Measurements from ENCODE around the gene FBXO28. TPM values are rescaled to one million over a fixed set of nuclear protein-coding genes. Genes with fewer than 3 reads are reported as not detected.

FBXO28 gene
- total RNA-seq, 1 experiment from 2014 or later, result 37.0 TPM

DNA sequence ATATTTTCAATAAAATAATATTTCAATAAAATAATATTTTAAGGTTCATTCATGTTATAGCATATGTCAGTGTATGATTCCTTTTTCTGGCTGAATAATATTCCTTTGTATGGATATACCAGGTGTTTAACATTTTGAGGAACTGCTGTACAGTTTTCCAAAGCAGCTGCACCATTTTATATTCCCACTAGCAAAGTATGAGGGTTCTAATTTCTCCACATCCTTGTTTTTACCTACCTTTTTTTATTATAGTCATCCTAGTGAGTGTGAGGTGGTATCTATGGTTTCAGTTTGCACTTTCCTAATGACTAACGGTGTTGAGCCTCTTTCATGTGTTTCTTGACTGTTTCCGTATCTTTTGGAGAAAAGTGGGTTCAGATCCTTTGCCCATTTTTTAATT, 74.4 kb downstream of the FBXO28 start:
- Histone ChIP-seq H3K9me3 (ENCODE audit: control insufficient read depth in 1 of 2, insufficient read depth in 1 of 2, low read depth in 1 of 2, low read length in 2 of 2) (no peaks in the 10 kb centered on the region), H3K4me2 (ENCODE audit: low read length) (no peak overlapping the region), H3K4me1 (ENCODE audit: control insufficient read depth in 1 of 2, insufficient read depth in 2 of 2, low read length in 2 of 2) (peaks cover 0 to 15% of the 10 kb centered on the region in 2 experiments; a peak in 3 of 4 replicates), H3K9me2 (ENCODE audit: insufficient read depth) (no peaks in the 10 kb centered on the region), H4K20me1 (ENCODE audit: insufficient read depth) (no peaks in the 10 kb centered on the region), H3K4me3 (replicated peaks in 1 of 2; ENCODE audit: low read depth in 1 of 2, low read length in 2 of 2) (no peak overlapping the region), H3K79me2 (ENCODE audit: insufficient read depth, low read length) (peaks cover 72% of the 10 kb centered on the region), H2AFZ (ENCODE audit: low read depth, low read length, poor library complexity, severe bottlenecking) (no peak overlapping the region), H3K27ac (ENCODE audit: low read depth, low read length) (no peak overlapping the region), H3K9ac (ENCODE audit: low read length) (no peak overlapping the region), H3K27me3 (ENCODE audit: insufficient read depth, low read length) (no peaks in the 10 kb centered on the region), H3K36me3 (ENCODE audit: control insufficient read depth in 1 of 2, insufficient read depth in 2 of 2, low read length in 2 of 2) (peaks cover 7 to 12% of the 10 kb centered on the region in 2 experiments; a peak in 3 of 4 replicates)
- RAD21 ChIA-PET (ENCODE audit: low non-redundant PET in 1 of 2, low total read pairs in 2 of 2, uncharacterized antibody in 2 of 2, unreplicated experiment in 2 of 2), result no interaction called here
- POLR2A ChIA-PET, result no interaction called here
- intact Hi-C loops (cut with micrococcal nuclease), result no loop called here
- TF ChIP-seq CBX3 (IDR thresholded peaks at IDR 0.05; ENCODE audit: low read depth), result no peak
- TF ChIP-seq REST (IDR thresholded peaks at IDR 0.05; ENCODE audit: low read depth), result no peak
- TF ChIP-seq ZNF274 (IDR thresholded peaks at IDR 0.05; ENCODE audit: low read depth, low read length), result no peak
- DNase-seq (ENCODE audit: low read depth, low spot score) (no peak), ATAC-seq (no peak)
- BruUV-seq (replicated peaks), result no TSS peak
- CTCF ChIA-PET, result no interaction called here

DNA sequence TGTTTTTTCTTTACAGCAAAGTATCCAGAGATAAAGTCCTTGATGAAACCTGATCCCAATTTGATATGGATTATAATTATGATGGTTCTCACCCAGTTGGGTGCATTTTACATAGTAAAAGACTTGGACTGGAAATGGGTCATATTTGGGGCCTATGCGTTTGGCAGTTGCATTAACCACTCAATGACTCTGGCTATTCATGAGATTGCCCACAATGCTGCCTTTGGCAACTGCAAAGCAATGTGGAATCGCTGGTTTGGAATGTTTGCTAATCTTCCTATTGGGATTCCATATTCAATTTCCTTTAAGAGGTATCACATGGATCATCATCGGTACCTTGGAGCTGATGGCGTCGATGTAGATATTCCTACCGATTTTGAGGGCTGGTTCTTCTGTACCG, 75.7 kb downstream of the FBXO28 start:
- Histone ChIP-seq H3K9me3 (ENCODE audit: control insufficient read depth in 1 of 2, insufficient read depth in 1 of 2, low read depth in 1 of 2, low read length in 2 of 2) (no peaks in the 10 kb centered on the region), H3K9ac (ENCODE audit: low read length) (no peak overlapping the region), H3K27me3 (ENCODE audit: insufficient read depth, low read length) (no peaks in the 10 kb centered on the region), H4K20me1 (ENCODE audit: insufficient read depth) (no peaks in the 10 kb centered on the region), H3K79me2 (ENCODE audit: insufficient read depth, low read length) (peaks cover 61% of the 10 kb centered on the region), H3K4me3 (replicated peaks in 1 of 2; ENCODE audit: low read depth in 1 of 2, low read length in 2 of 2) (no peak overlapping the region), H3K4me1 (ENCODE audit: control insufficient read depth in 1 of 2, insufficient read depth in 2 of 2, low read length in 2 of 2) (peaks cover 0 to 8% of the 10 kb centered on the region in 2 experiments; a peak in 3 of 4 replicates), H3K36me3 (ENCODE audit: control insufficient read depth in 1 of 2, insufficient read depth in 2 of 2, low read length in 2 of 2) (peaks cover 10 to 12% of the 10 kb centered on the region in 2 experiments; a peak in 3 of 4 replicates), H3K4me2 (ENCODE audit: low read length) (no peak overlapping the region), H2AFZ (ENCODE audit: low read depth, low read length, poor library complexity, severe bottlenecking) (no peak overlapping the region), H3K9me2 (ENCODE audit: insufficient read depth) (no peaks in the 10 kb centered on the region), H3K27ac (ENCODE audit: low read depth, low read length) (no peak overlapping the region)
- ChIA-PET RAD21 (ENCODE audit: low non-redundant PET in 1 of 2, low total read pairs in 2 of 2, uncharacterized antibody in 2 of 2, unreplicated experiment in 2 of 2) (no interaction called here), CTCF (no interaction called here), POLR2A (no interaction called here)
- DNase-seq (ENCODE audit: low read depth, low spot score) (no peak), ATAC-seq (no peak)
- BruUV-seq (replicated peaks), result no TSS peak
- intact Hi-C loops (cut with micrococcal nuclease), result no loop called here
- TF ChIP-seq POLR2AphosphoS5 (IDR thresholded peaks at IDR 0.05; ENCODE audit: low read depth, low read length) (no peak), YY1 (IDR thresholded peaks at IDR 0.05; ENCODE audit: extremely low read depth, insufficient replicate concordance, low read depth, low read length) (no peak), RAD21 (IDR thresholded peaks at IDR 0.05; ENCODE audit: low read depth) (no peak), CEBPB (IDR thresholded peaks at IDR 0.05; ENCODE audit: low read depth) (no peak), ZNF274 (IDR thresholded peaks at IDR 0.05; ENCODE audit: low read depth, low read length) (no peak), POLR2A (IDR thresholded peaks at IDR 0.05; ENCODE audit: borderline replicate concordance, extremely low read depth, insufficient read depth, insufficient read length) (no peak), ZBTB33 (IDR thresholded peaks at IDR 0.05; ENCODE audit: extremely low read depth, insufficient replicate concordance, low read length) (no peak), CBX3 (IDR thresholded peaks at IDR 0.05; ENCODE audit: low read depth) (no peak), ZFX (IDR thresholded peaks at IDR 0.05) (no peak)
- TF ChIP-seq, protein P1, sequence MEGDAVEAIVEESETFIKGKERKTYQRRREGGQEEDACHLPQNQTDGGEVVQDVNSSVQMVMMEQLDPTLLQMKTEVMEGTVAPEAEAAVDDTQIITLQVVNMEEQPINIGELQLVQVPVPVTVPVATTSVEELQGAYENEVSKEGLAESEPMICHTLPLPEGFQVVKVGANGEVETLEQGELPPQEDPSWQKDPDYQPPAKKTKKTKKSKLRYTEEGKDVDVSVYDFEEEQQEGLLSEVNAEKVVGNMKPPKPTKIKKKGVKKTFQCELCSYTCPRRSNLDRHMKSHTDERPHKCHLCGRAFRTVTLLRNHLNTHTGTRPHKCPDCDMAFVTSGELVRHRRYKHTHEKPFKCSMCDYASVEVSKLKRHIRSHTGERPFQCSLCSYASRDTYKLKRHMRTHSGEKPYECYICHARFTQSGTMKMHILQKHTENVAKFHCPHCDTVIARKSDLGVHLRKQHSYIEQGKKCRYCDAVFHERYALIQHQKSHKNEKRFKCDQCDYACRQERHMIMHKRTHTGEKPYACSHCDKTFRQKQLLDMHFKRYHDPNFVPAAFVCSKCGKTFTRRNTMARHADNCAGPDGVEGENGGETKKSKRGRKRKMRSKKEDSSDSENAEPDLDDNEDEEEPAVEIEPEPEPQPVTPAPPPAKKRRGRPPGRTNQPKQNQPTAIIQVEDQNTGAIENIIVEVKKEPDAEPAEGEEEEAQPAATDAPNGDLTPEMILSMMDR (IDR thresholded peaks at IDR 0.05 in 2 of 3, conservative IDR thresholded peaks at IDR 0.05 in 1 of 3; ENCODE audit: borderline replicate concordance in 1 of 3, insufficient read depth in 1 of 3, low read depth in 2 of 3, low read length in 2 of 3), result no peak
- TF ChIP-seq, protein P2, sequence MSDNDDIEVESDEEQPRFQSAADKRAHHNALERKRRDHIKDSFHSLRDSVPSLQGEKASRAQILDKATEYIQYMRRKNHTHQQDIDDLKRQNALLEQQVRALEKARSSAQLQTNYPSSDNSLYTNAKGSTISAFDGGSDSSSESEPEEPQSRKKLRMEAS (IDR thresholded peaks at IDR 0.05), result no peak

Measured in HCT116 (cell line).